ENCODE results near the gene GBP6.
"Not testable (repeated sequence)": the region's sequence is repeated elsewhere in the genome, so short reads cannot be mapped to it uniquely, and the experiment has no call there.

GBP6 gene

GRCh38 chr1:89378001-89378400 lies 14.1 kb downstream of the GBP6 start:
- DNase-seq: no peak

DNA sequence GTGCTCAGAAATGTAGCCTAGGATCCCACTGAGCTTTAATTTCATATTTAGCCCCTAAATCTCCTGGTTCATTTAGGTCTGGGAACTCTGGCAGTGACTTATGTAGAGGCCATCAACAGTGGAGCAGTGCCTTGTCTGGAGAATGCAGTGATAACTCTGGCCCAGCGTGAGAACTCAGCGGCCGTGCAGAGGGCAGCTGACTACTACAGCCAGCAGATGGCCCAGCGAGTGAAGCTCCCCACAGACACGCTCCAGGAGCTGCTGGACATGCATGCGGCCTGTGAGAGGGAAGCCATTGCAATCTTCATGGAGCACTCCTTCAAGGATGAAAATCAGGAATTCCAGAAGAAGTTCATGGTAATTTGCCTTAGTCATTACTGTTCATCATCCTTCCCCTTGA lies 17.8 kb downstream of the GBP6 start:
- no peak for DNase-seq

DNA sequence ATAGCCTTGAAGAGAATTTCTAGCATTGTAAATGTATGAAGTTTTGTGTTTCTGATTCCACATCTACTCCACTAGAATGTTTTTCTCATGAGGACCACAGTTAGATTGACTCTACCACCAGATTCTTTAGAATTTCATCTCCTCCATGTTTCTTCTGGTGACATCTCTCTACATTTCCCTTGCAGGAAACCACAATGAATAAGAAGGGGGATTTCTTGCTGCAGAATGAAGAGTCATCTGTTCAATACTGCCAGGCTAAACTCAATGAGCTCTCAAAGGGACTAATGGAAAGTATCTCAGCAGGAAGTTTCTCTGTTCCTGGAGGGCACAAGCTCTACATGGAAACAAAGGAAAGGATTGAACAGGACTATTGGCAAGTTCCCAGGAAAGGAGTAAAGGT lies 18.6 kb downstream of the GBP6 start:
- DNase-seq: no peak

DNA sequence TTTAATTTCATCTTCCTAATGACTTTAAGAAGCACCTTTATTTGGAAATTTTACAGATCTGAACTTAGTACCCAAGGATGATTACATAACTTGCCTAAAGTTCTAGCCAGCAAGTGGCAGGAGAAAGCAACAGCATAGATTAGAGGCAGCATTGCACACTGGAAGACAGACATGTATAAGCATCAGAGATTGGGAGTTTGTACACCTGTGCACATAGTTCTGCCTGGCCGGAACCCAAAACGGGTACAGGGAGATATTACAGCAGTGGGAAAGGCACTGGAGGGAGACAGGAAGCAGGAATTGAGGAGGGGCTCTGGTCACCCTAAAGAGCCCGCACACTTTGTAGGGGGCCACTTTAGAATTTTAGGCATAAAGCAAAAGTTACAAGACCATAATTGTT lies 19.3 kb downstream of the GBP6 start:
- no peak for DNase-seq

DNA sequence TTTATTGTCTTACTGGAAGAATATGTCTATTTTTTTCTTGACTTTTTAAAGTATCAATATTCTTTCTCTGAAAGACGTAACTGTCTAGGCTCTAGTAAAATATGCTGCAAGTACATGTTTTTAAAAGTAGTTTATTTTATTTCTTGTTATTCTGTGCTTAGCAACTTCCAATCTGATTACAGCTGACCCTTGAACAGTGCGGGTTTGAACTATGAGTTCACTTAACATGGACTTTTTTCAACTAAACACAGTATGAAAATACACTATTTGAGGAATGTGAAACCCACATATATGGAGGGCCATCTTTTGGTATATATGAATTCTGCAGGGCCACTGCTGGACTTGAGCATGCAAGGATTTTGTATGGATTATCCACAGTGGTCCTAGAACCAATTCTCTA lies 26.8 kb downstream of the GBP6 start:
- no peak for DNase-seq

DNA sequence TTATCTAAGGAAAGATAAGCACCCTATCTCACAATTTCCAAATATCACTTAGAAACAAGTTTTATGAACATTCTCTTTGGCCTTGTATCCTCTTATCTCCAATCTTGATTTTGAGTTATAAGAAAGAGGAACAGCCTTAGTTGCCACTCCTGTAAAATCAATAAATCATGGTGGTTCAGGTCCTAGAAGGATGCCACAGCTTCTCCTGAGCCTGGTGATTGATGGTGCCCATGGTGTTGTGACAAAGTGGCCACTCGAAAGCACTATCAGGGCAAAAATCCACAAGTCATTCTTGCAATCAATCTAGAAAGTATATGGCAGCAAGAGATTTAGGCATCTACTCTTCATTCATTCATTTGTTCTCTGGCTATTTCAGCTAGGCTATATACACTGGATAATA lies 27.8 kb downstream of the GBP6 start:
- no peak for DNase-seq

DNA sequence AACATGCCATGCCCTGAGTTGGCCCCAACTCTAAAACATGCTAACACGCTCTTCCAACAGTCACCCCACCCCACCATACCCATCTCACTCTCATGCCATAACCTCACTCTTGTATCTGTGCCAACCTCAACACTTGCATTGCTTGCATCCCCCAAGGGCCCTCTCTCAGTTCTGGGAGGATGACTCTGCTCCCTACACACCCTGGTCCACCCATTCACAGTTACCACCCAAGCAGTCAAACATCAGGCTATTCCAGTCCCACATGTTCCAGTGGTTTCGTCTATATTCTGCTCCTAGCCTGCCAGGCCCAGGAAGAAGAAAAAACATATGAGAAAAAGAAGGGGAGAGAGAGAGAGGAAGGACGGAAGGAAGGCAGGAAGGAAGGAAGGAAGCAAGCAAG lies 31.0 kb downstream of the GBP6 start:
- DNase-seq: no peak

DNA sequence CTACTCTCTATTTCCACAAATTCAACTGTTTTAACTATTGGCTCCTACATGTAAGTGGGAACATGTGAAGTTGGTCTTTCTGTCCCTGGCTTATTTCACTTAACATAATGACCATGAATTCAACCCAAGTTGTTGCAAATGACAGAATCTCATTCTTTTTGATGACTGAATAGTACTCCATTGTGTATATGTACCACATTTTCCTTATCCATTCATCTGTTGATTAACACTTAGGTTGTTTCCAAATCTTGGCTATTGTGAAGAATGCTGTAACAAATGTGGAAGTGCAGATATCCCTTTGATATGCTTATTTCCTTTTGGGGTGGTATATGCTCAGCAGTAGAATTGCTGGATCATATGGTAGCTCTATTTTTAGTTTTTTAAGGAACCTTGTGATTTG lies 33.0 kb downstream of the GBP6 start:
- no peak for DNase-seq

GRCh38 chr1:89405275-89405929 lies 41.5 kb downstream of the GBP6 start:
- no peak for DNase-seq

DNA sequence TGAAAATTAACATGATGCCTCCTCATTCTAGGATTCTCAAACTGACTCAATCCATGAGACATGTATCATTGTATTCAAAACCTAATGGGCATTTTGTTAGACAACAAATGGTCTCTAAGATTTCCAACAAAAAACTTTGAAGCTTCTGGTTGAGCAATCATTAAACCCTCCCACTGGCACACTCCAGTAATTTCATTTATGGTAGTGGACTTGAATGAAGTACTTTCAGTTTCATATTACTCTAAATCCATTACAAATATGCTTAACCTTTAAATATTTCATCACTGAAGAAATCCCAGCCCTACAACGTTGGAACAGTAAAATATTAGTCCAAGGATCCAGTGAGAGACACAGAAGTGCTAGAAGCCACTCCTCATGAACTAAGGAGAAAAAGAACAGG lies 43.5 kb downstream of the GBP6 start:
- DNase-seq: no peak

- not testable (repeated sequence) for DNase-seq
Measured at GRCh38 chr1:89407768-89408167, 43.9 kb downstream of the GBP6 start.

- no peak for DNase-seq
Measured at GRCh38 chr1:89425056-89425455, 61.2 kb downstream of the GBP6 start.

- no peak for DNase-seq
Measured at GRCh38 chr1:89429062-89429461, 65.2 kb downstream of the GBP6 start.

GRCh38 chr1:89429681-89430080 lies 65.8 kb downstream of the GBP6 start:
- DNase-seq: not testable (repeated sequence)

DNA sequence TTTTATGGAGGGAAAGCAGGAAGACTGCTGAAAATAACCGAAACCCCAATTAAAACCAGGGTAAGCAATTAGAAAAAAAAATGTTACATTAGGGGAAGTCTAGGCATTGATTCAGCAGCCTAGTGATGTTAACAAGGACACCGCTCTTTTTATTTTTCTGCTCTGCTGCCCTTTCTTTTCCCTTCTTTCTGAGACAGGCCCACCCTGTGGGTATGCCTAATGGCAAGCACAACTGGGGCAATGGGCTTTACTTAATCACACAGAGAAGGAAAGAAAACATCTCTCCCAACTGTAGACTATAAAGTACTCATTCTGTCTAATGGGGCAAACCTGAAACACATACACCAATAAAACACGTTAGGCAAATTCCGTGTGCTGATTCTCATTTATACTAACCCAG lies 69.6 kb downstream of the GBP6 start:
- DNase-seq: no peak

GRCh38 chr1:89434058-89434780 lies 70.4 kb downstream of the GBP6 start:
- not testable (repeated sequence) for DNase-seq

All from SW 1271 (cell line).